GM12872 (cell line): ENCODE results near the gene MCMBP.

Experiments used
- CTCF ChIP-seq: IDR thresholded peaks from 3 replicates; pipeline ENCODE4 v1.5.1; 2011; ENCODE audit warnings: low read depth, mild to moderate bottlenecking, low read length, moderate library complexity; ENCODE audit not compliant: insufficient read depth

The MCMBP gene

GRCh38 chr10:119849031-119849789 lies 23.4 kb downstream of the MCMBP start:
- no peak for TF ChIP-seq CTCF

DNA sequence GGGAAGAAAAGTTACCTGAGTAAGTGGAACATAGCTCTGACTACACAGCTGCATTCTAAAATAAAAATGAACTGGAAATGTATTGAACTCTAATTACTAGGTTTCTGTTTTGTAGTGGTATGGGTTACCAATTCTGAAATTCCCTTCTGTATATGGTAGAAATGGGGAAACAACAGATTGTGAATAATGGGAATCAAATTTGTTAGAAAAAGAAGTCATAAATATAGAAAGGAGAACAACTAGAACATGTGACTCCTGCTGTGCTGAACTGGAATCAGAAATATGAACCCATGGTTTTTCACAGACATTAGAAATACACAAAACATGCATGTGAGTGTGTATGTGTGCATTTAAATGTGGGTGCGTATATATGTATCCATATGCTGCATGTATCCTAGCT lies 27.0 kb downstream of the MCMBP start:
- TF ChIP-seq CTCF = no peak

GRCh38 chr10:119834188-119834587 lies 38.5 kb downstream of the MCMBP start:
- TF ChIP-seq CTCF = no peak

DNA sequence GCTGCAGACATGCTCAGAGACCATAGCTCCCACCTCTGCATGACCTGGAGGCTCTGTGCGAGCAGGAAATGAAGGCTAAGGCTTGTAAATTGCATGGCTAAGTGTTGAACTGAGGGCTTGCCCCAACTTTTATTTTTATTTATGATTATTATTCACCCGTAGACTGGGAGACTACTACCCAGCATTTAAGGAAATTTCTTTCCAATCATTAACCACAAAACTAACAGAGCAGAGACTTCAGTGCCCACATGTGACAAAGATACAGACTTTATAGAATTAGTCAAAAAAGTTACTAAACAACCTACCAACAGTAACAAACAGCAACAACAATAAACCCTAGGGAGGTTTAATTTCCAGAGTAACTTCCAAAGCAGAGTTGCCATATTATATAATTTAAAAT lies 39.7 kb downstream of the MCMBP start:
- no peak for TF ChIP-seq CTCF

DNA sequence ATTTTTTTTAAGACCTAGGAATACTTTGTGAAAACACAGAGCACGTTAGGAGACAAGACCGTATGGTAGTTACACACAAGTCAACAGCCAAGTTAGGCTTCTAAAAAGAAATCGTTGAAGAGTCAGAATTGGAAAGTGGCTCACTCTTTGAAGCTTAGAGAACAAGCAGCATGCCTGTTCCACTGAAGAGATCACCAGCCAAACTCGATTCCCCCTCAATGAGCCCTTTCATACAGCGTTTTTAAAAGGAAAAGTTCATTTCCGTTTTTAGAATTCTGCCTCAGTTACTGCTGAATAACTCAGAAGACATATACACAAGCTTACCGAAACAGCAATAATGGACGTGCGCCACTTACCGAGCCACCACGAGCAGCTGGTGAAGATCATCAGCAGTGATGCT lies 41.0 kb downstream of the MCMBP start:
- TF ChIP-seq CTCF = no peak

DNA sequence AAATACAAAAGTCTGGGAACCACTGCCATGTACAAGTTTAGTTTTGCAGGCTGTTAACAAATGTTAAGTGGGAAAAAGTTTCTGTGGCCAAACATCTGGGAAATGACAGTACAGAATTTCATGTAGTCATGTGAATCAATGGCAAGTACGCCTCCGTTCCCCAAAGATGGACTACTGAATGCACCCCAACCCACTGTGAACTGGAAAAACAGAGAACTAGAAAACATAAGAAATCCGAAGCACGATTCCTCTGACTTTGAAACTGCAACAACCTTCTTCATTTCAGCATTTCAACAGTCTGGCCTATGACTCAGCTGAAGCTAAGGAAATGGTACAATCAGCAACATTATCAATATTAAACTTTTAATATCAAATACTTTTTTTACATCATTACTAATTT lies 41.8 kb downstream of the MCMBP start:
- no peak for TF ChIP-seq CTCF

DNA sequence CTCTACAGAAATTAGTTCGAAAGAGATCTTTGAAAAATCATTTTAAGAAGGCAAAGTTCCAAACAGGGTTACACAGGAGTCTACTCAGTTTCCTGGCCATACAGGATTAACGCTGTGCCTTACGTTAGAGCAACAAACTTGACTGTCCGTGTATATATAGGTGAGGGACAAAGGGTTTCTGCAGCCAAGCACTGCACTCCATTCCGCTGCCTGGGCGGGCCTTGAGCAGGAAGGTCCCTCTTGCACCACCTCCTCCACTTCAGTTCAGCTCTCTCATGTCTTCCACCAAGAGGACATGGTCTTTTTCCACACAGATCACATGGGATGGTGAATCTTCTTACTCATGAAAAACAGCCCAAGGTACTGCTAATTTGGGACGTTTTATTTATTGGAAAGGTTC lies 43.2 kb downstream of the MCMBP start:
- TF ChIP-seq CTCF = no peak

- TF ChIP-seq CTCF = no peak
Measured at GRCh38 chr10:119827430-119827829, 45.2 kb downstream of the MCMBP start.
